Adrenal gland (tissue), 12 donors: Measurements from ENCODE around the gene ADIPOQ. TPM values are rescaled to one million over a fixed set of nuclear protein-coding genes. Genes with fewer than 3 reads are reported as not detected.
"Not testable (repeated sequence)": the region's sequence is repeated elsewhere in the genome, so short reads cannot be mapped to it uniquely, and the experiment has no call there.

ENCODE experiments used
- DNase-seq, 7 donors: peaks; one replicate each; pipeline ENCODE4 v3.0.0-alpha.2; 2019 to 2020
- H3K27ac ChIP-seq, 5 donors: fragments of 200-600 bp; sonication (generic) in 4 of 5; 1 replicate in 3 of 5; 2 replicates in 2 of 5; pipeline versions ENCODE4 v1.5.1 to v1.8.0; 2016 to 2020; ENCODE audit warnings: mild to moderate bottlenecking in 1 of 5
- H3K27me3 ChIP-seq: fragments of 200-600 bp; 2 replicates; pipeline ENCODE4 v1.8.0; 2021
- H3K36me3 ChIP-seq, 2 donors: fragments of 200-600 bp; replicated peaks in 1 of 2; 1 replicate in 1 of 2; 2 replicates in 1 of 2; pipeline versions ENCODE4 v1.5.1 to v1.8.0; 2018 to 2022
- H3K4me1 ChIP-seq, 2 donors: fragments of 200-600 bp; replicated peaks in 1 of 2; 1 replicate in 1 of 2; 2 replicates in 1 of 2; pipeline versions ENCODE4 v1.5.1 to v1.8.0; 2018 to 2021
- H3K4me3 ChIP-seq, 4 donors: fragments of 200-600 bp; sonication (generic) in 3 of 4; one replicate each; pipeline ENCODE4 v1.5.1; 2016 to 2018
- H3K9me3 ChIP-seq, 3 donors: fragments of 200-600 bp; sonication (generic) in 1 of 3; replicated peaks in 1 of 3; 1 replicate in 2 of 3; 2 replicates in 1 of 3; pipeline versions ENCODE4 v1.5.1 to v1.8.0; 2016 to 2021
- CTCF ChIP-seq, 6 experiments: fragments of 450-650 bp in 4 of 6; fragments of 200-600 bp in 2 of 6; sonication (generic) in 1 of 6; IDR thresholded peaks; 1 replicate in 5 of 6; 2 replicates in 1 of 6; pipeline versions ENCODE4 v1.5.1 to v1.8.0; 2016 to 2021; ENCODE audit warnings: antibody characterized with exemption in 6 of 6, mild to moderate bottlenecking in 2 of 6, moderate library complexity in 1 of 6
- POLR2A ChIP-seq, 2 donors: fragments of 450-650 bp; IDR thresholded peaks; one replicate each; pipeline ENCODE4 v1.6.1; 2017; ENCODE audit warnings: antibody characterized with exemption in 2 of 2, mild to moderate bottlenecking in 2 of 2, moderate library complexity in 1 of 2
- WGBS, 4 donors: extraction: QIAGEN DNeasy Blood & Tissue Kit in 2 of 4; methylation state at CpG; one replicate each; pipeline versions ENCODE4 v1.1.5 to v1.1.7; 2013 to 2017; 5-methylcytosine and 5-hydroxymethylcytosine counted together
- intact Hi-C, 2 donors: fragments of 100-400 bp; cut with DNase I; formaldehyde crosslinking; loops; one replicate each; pipeline versions ENCODE4 v1.14.1 to v1.15.0; 2022 to 2023
- polyA plus RNA-seq, 3 donors: library from polyadenylated mRNA; stranded (reverse); fragments of 200-250 nt in 2 of 3; fragments of 350-450 nt in 1 of 3; fragmentation: Illumina TruSeq in 1 of 3; extraction: RNeasy Lipid Tissue Mini Kit (QIAGEN cat#74804) in 1 of 3; gene quantifications; one replicate each; pipeline ENCODE4 v1.2.3, GENCODE V29; 2013 to 2014
- total RNA-seq, 9 donors: library from RNA; depleted of rRNA in 4 of 9; stranded (reverse); fragments of >200 nt in 4 of 9; fragments of 120-200 nt in 1 of 9; fragmentation: NEBNext Ultra II Directional in 1 of 9; extraction: Animal tissue kit (Norgen Biotek cat#: 25700) in 1 of 9; gene quantifications; one replicate each; pipeline versions ENCODE4 v1.1.0 to v1.2.4, GENCODE V29; 2013 to 2023
- donor health status: healthy with polysubstance abuse.
- donor health status: Bipolar disorder and iron deficiency.
- donor health status: DM: yes; HTN: yes; CAD: no.
- donor health status: DM: no; HTN: no; CAD: no.
- donor health status: DM: no; HTN: no; CAD: no.
- donor health status: DM: yes; HTN: yes; CAD: no.

Gene ADIPOQ
- total and polyA plus RNA-seq, 12 donors = 0.18 to 18.0 (median 1.3) TPM; not detected in 1

- Histone ChIP-seq H3K9me3 (no peaks in the 10 kb centered on the region), H3K36me3 (no peaks in the 10 kb centered on the region), H3K27me3 (no peaks in the 10 kb centered on the region), H3K4me3 (no peak overlapping the region), H3K27ac (no peak overlapping the region), H3K4me1 (no peaks in the 10 kb centered on the region)
- TF ChIP-seq POLR2A (IDR thresholded peaks at IDR 0.05) (no peak), CTCF (IDR thresholded peaks at IDR 0.05) (no peak)
- DNase-seq = no peak
- 77 to 86% (median 85%) methylated on average over 6 of the region's 6 CpGs for WGBS, 4 donors
- intact Hi-C loops = no loop called here
Observed at GRCh38 chr3:186882881-186883685, 40.6 kb downstream of the ADIPOQ start.

DNA sequence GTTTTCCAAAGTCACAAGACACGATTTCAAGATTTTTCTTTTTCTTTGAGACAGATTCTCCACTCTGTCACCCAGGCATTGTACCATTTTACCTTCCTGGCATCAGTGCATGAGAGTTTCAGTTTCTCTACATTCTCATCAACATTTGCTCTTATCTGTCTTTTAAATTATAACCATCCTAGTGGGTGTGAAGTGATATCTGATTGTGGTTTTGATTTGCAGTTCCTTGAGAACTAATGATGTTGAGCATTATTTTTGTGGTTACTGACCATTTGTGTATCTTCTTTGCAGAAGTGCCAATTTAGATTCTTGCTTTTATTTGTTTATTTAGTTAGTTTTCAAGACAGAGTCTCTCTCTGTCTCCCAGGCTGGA lies 41.2 kb downstream of the ADIPOQ start:
- intact Hi-C loops = no loop called here
- no peak for TF ChIP-seq POLR2A (IDR thresholded peaks at IDR 0.05)
- TF ChIP-seq CTCF (IDR thresholded peaks at IDR 0.05) = no peak
- Histone ChIP-seq H3K27ac (no peak overlapping the region), H3K4me1 (no peaks in the 10 kb centered on the region), H3K4me3 (no peak overlapping the region), H3K9me3 (no peaks in the 10 kb centered on the region), H3K27me3 (no peaks in the 10 kb centered on the region), H3K36me3 (no peaks in the 10 kb centered on the region)
- WGBS, 4 donors = 76 to 93% (median 79%) methylated on average over 1 of the region's 1 CpG
- DNase-seq = no peak

DNA sequence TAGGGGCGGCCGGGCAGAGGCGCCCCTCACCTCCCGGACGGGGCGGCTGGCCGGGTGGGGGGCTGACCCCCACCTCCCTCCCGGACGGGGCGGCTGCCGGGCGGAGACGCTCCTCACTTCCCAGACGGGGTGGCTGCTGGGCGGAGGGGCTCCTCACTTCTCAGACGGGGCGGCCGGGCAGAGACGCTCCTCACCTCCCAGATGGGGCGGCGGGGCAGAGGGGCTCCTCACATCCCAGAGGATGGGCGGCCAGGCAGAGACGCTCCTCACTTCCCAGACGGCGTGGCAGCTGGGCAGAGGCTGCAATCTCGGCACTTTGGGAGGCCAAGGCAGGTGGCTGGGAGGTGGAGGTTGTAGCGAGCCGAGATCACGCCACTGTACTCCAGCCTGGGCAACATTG lies 42.4 kb downstream of the ADIPOQ start:
- H3K27me3 ChIP-seq, H3K36me3 ChIP-seq, H3K4me1 ChIP-seq, H3K9me3 ChIP-seq, intact Hi-C loops, H3K4me3 ChIP-seq, DNase-seq, H3K27ac ChIP-seq: not testable (repeated sequence)
- WGBS, 4 donors = 90 to 94% (median 92%) methylated on average over 2 to 29 of the region's 29 CpGs

DNA sequence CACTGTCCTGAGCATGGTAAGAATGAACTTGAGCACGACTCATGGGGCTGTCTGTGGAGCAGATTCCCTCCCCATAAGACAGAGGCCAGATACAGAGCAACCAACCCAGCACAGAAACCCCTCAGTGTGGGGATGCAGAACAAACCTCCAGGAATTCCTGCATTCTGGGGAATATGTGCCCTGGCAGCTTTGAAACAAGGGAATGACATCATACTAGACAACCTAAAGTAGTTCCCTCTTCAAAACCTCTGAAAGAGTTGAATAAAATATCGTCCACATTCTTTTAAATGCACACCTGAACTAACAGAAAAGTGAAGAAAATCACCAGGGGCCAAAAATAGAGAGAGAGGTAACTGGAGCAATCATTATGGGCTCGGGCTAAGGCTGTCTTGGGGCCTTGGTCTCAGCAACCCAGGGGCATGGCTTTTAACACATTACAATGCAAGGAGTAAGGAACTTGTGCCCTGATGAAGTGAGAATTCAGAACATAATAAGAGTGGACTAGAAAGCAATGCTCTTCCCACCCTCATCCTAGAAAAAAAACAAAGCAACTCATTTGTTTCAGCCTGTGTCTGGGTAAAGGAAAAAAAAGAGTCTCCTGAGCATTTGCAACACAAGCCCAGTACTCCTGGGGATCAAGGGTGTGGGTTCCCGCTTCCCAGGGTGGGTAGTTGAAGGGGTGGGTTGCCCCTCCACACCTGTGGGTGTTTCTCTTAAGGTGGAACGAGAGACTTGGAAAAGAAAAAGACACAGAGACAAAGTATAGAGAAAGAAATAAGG lies 43.9 kb downstream of the ADIPOQ start:
- peaks cover 3% of the 10 kb centered on the region for H3K27me3 ChIP-seq
- WGBS, 4 donors = 71 to 83% (median 78%) methylated on average over 4 to 5 of the region's 5 CpGs
- no peaks in the 10 kb centered on the region for H3K9me3 ChIP-seq
- H3K4me1 ChIP-seq = no peaks in the 10 kb centered on the region
- H3K27ac ChIP-seq = no peak overlapping the region
- no peak overlapping the region for H3K4me3 ChIP-seq
- intact Hi-C loops = no loop called here
- no peaks in the 10 kb centered on the region for H3K36me3 ChIP-seq
- no peak for DNase-seq
- TF ChIP-seq POLR2A (IDR thresholded peaks at IDR 0.05) (no peak), CTCF (IDR thresholded peaks at IDR 0.05) (no peak)

DNA sequence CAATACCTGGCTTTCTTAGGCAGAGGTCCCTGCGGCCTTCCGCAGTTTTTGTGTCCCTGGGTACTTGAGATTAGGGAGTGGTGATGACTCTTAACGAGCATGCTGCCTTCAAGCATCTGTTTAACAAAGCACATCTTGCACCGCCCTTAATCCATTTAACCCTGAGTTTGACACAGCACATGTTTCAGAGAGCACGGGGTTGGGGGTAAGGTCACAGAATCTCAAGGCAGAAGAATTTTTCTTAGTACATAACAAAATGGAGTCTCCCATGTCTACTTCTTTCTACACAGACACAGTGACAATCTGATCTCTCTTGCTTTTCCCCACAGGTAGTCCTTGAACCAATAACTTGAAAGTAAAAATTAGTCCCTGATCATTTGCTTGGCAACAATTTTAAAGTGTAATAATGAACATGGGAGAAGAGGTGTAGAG lies 45.0 kb downstream of the ADIPOQ start:
- H3K4me3 ChIP-seq, DNase-seq, H3K27ac ChIP-seq, H3K4me1 ChIP-seq, intact Hi-C loops, H3K27me3 ChIP-seq, H3K9me3 ChIP-seq, H3K36me3 ChIP-seq: not testable (repeated sequence)
- 65 to 90% (median 67%) methylated on average over 2 of the region's 5 CpGs; no CpG with 5 or more reads in 1 of the 4 donors for WGBS, 4 donors
